Activated CD4-positive, alpha-beta T cell treated with anti-CD3 and anti-CD28 coated beads for 48 hours (primary cell): ENCODE results near the gene MELTF.
"Not testable (repeated sequence)": the region's sequence is repeated elsewhere in the genome, so short reads cannot be mapped to it uniquely, and the experiment has no call there.

ENCODE experiments used
- DNase-seq: peaks from one replicate; pipeline ENCODE4 v3.0.0-alpha.2; 2020

MELTF gene

DNA sequence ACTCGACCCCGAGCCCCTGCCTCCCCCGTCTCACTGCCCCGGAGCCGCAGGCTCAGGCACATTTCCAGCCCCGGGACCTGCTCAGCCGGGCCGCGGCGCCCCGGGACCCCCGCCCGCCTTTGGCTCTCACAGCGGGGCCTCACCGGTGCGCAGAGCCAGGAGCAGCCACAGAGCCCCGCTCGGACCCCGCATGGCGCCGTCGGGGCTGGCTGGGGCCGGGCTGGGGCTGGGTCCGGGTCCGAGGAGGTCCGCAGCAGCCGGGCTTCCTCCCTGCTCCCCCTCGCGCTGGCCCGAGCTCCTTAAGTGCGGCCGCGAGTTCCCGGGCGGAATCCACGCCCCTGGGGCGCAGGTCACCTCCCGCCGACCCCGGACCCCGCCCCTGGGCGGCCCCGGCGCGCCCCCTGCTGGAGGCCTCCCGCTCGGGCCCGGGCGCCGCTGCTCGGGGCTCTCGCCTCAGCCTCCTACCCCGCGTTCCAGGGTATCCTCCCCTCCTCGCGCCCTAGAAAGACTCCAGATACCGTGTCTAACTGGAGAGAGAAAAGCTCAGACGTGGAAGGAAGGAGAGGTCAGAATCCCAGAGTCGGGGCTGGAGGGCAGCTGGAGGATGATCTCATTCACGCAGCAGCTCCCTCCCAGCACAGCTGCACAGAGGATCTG is at the start of gene MELTF:
MELTF (minus strand) TSS at position 307 of the 657 bp plus-strand sequence; CDS start at position 192, 115 bp downstream.
- peak; percentile 80 for DNase-seq

DNA sequence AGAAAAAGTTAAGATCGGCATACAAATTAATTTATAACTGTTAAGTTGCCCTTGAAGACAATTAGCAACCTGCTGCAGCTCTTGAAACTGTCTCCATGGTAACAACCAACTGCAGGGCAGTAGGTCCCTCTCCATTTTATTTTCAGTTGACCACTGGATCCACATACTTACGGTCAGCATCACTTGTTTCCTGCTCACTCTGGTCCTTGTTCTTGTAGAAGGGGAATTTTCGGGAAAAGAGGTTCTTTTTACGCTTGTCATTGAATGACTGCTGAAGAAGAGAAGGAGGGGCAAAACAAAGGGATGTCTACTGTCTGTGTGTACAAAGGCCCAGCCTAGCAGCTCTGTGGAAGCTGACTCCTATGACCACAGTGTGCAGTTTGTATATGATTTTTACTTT is 46.8 kb upstream of the MELTF start:
- no peak for DNase-seq

DNA sequence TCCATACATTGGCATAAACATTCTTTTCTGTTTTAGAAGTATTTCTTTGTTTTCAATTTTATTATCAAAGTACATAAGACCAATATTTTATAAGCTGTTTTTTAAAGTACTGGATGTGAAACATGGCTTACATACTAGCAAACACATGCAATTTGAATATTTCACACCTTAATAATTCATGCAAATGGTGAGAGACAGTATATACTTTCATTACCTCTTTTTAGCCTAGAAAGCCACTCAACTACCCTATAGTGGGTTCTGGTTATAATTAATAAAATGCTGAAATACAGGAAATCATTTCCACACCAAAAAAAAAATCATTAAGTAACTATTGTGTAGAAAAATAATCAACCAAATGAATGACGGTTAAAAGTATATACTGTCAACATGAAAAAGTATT is 38.5 kb upstream of the MELTF start:
- no peak for DNase-seq

DNA sequence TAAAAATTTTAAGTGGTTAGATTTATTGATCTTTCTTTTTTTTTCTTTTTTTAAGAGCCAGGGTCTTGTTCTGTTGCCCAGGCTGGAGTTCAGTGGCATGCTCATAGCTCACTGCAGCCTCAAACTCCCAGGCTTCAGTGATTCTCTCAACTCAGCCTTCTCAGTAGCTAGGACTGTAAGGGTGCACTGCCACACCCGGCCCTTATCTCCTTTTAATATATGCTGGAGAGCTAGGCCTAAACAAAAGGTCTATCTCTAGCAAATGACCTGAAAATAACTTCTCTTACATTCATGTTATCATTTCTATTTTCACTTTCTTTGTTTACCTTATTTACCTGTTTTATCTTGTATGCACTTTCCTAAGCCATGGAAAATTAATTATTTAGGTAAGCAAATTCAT is 35.2 kb upstream of the MELTF start:
- no peak for DNase-seq

DNA sequence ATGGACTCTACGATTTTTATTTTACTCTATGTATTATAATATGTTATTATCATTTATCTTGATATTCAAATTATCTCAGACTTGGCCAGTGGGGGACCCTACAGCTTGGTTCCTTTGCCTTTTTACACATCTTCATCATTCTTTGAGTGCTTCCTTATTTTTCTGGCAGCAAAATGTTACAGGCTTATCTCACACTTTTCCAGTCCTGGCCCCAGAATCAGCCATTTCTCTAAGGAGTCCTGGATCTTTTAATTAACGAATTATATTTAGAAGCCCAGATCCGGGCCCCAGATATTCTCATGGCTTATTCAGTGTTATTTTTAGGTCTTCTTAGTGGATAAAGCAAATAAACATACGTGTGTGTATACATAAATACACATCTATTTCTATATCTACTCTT is 32.8 kb upstream of the MELTF start:
- DNase-seq = no peak

DNA sequence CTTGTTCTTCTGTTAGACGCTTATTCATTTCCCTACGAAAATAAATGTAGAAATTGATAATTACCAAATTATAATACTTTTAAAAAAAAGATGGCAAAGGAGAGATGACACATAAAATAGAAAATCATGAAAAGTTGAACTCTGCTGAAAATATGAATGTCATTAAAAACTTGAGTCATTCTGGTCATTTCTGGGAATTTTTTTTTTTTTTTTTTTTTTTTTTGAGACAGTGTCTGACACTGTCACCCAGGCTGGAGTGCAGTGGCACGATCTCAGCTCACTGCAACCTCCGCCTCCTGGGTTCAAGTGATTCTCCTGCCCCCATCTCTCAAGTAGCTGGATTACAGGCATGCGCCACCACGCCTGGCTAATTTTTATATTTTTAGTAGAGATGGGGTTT is 22.0 kb upstream of the MELTF start:
- not testable (repeated sequence) for DNase-seq

DNA sequence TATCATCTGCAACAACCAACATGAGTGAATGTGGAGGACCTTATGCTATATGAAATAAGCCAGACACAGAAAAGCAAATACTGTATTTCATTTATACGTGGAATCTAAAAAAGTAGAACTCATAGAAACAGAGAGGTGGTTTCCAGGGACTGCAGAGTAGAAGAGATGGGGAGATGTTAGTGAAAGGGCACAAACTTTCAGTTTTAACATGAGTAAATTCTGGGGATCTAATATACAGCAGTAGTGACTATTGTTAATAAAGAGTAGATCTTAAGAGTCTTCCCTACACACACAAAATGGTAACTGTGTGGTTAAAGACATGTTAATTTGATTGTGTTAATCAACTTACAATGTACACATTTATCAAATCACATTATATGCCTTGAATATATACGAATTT is 20.9 kb upstream of the MELTF start:
- no peak for DNase-seq

DNA sequence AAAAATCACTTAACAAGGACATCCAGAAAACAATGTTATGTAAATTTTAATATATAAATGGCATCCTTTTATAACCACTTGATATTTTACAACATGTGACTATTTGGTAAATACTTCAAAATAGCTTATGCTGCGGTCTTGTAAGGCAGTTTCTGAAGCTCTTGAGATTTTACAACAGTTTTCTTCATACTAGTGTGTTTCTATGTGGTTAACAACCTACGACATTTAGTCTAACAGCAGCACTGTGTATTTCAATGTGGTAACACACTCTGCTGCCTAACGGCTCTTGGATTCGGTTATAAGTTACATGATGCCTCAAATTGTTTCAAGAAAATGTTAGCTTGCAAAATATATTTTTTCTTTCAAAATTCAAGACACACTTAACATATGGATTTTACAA is 12.9 kb upstream of the MELTF start:
- no peak for DNase-seq

DNA sequence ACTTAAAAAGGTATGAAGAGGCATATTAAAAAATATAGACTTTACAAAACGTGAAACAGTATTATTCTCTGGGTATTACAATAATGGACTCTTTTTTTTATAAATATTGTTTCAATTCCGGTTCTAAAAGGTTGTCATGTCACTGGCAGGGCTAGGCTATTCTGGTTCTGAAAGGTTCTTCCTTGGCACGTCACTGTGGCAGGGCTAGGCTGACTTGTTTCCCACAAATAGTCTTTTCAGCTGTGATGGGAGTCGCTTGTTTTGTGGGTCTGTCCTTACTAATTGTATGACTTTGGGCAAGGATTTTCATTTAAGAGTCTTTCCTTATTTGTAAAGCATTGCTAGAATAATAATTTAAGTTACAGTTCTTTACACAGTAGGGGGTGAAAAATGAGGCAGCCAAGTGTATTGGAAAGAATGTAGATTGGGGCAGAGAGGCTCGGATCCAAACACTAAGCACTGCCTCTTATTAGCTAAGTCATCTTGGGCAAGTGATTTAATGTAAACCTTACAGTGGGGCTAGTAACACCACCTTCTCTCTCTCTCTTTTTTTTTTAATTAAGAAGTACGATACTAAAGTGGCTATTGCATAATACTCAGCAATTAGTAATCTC is 12.4 kb upstream of the MELTF start:
- DNase-seq = no peak

DNA sequence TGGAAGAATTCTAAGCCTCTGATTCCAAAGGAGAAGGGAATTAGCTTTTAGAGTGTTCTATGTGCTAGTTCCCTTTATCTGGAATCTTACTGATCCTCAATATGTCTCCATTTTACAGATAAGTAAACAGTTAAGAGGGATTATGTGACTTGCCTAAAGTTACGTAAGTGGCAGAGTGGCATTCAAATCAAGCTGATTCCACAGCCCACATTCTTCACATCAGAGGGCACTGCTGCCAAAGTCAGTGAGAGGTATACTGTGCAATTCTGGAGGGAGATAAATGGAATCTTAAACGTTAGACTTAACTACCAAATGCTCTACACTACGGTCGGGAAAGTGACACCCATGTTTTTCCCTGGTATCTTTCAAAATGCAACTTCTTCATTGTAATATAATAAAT is 11.0 kb upstream of the MELTF start:
- no peak for DNase-seq

DNA sequence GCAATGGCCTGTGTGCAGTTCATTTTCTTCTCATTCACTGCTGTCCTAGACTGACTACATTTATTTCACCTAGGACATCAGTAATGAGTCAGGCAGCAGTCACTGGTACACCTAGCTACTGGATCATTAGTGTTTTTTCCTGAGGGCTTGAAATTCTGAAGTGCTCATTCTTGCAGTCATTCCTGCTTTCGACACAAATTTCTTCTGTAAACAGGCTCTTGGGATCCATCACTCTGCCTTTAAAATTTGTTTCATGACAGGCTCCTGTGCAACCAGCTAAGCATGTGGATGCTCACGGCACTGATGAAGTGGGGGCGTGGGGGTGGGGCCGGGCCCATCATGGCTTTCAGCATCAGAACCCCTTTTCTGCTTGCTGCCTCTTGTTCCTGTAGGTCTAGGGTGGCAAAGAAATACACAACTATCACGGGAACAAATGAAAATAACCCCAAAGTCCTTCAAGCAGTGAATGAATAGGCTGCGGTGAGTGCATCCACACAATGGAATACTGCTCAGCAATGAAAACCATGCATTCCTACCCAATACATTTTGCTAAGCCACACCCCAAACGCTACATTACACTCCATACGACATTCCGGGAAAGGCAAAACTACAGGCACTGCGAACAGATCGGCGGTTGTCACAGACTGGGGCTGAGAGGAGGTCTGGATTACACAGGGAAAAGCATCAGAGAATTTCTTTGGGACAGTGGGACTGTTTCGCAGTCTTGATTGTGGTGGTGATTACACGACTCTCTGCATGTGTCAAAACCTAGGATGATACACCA is 9.3 kb upstream of the MELTF start:
- DNase-seq = no peak

DNA sequence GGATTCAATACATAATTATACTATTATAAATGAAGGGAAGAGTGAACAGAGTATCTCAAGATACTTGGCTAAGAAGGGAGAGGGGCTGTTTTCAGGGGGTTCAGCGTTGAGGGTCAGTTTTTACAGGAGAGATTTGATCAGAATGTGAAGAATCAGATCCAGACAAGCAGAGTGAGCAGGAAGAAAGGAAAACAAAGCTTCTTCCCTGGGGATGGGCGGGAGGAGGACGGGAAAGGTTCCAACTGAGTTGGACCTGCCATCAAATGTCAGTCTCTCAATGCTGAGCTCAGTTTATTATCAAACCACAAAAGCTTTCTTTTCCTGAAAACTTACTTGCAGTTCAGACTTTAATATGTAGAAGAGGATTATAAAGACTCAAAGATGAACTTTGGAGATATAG is 6.0 kb upstream of the MELTF start:
- no peak for DNase-seq

DNA sequence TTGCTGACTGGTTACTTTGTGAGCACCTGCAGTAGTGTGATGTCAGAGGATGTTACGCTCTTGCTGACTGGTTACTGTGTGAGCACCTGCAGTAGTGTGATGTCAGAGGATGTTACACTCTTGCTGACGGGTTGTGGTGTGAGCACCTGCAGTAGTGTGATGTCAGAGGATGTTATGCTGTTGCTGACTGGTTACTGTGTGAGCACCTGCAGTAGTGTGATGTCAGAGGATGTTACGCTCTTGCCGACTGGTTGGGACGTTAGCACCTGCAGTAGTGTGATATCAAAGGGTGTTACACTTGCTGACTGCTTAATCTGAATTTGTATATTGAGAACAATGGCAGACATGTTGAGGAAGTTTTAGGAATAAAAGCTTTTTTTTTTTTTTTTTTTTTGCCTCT is 5.2 kb upstream of the MELTF start:
- not testable (repeated sequence) for DNase-seq

DNA sequence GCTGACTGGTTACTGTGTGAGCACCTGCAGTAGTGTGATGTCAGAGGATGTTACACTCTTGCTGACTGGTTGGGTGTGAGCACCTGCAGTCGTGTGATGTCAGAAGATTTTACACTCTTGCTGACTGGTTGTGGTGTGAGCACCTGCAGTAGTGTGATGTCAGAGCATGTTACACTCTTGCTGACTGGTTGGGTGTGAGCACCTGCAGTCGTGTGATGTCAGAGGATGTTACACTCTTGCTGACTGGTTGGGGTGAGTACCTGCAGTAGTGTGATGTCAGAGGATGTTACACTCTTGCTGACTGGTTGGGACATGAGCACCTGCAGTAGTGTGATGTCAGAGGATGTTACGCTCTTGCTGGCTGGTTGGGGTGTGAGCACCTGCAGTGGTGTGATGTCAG is 4.1 kb upstream of the MELTF start:
- not testable (repeated sequence) for DNase-seq

DNA sequence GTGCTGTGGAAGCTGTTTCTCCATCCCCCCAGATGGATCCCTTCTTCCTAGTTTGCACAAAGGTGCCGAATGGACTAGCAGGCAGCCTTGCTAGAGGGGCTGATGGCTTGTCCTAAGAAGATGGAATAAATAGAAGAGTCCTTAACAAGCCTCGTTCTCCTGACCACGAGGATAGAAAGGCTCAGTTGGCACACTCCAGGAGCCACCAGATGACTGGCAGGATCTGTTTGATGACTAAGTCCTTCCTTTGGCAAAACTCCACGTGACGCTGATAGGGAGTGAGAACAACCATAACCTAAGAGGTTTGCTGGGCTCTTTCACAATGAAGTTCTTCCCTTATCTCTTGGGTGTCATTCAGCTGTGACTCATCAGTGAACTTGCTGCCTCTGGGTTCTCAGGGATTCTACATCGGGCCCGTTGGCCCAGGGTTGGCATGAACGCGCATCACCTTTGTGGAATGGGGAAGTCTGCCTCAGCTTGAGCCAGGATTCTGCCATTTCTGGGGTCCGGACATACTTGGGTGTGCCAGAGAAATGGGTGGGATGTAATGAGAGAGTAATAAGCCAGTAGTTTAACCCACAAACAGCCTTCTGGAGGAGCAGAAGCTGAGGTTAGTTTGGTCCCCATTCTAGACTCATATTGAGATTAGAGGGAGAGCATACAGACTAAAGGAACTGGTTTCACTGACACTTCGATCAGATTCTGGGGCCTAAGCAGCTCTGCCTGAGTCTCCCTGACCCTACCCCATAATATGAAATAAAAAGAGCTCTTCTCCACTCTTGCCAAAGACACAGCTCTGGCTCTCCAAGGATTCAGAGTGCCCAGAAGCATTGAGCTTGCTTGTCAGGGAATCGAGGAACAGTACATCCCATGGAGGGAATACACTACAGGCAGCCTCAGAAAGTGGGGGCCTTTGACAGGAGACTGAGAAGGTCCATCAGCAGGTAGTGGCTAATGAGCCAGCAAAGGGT is 2.0 kb upstream of the MELTF start:
- DNase-seq = peak; percentile 68

DNA sequence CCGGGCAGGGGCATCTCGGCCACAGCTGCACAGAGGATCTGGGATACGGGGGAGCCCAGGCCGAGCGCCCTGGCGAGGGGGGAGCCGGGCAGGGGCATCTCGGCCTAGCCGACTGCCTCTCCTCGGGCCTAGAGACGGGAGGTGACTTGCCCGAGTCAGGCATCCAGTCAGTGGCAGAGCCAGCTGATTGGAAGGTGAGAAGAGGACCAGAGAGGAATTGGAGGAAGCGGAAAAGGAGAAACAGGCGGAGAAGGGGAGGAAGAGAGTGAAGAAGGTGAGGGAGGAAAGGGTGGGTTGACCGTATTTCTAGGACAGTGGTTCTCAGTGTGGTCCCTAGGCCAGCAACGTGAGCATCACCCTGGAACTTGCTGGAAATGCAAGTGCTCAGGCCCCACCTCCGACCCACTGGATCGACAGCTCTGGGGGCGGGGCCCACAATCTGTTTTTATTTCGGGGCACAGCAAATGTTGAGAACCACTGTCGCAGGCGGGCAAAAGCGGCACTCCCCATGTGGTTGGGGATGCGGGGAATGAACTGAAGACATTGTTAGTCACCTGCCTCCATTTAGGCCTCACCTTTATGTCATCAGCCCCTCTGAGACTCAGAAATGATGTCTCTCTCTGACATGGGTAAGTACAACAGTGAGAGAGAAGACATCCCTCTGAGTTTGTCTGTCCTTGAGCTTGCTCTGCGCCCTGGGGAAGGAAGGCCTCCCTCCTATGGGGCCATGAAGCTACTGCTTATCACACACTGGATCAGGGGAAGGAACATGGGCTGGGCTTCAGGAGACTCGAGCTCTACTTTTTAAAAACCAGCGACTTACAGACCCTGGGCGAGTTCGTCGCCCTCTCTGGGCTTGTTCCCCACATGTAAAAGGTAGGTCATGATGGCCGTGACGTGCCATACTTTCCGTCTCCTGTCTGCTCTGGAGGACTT is 1.0 kb upstream of the MELTF start:
- no peak for DNase-seq

DNA sequence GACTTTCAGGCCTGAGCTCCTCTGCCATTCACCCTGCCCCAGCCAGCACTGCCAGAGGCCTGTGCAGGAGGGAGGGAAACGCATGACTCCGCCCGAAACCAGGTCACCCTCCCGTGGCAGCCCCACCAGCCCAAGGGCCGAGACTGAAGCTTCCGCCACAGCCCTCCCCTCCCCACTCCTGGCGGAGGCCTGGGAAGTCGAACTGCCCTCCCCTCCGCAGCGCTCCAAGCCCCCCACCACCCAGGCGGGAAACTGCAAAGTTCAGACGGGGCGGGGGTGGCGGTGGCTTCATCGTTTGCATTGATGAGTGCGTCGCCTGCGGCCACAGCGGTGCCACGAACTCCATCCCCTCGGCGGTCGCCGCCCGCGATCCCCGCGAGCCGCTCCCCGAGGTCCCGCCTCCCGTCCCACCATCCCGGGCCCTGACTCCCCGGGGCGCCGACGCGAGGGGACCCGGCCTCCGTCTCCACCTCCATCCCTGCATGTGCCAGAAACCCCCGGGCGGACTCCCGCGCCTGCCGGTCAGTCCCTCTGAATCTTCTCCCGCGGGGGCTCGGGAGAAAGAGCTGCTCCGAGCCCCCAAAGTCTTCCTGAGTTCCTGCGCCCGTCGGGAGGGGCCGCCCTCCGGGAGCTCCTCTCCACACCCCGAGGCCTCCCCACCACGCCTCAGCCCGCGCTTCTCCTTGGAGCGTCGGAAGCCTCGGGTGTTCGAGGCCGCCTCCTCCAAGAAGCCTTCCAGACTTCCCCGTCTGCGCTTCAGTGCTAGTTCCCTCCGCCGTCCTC is 698 bp downstream of the MELTF start:
- peak; percentile 43 for DNase-seq

DNA sequence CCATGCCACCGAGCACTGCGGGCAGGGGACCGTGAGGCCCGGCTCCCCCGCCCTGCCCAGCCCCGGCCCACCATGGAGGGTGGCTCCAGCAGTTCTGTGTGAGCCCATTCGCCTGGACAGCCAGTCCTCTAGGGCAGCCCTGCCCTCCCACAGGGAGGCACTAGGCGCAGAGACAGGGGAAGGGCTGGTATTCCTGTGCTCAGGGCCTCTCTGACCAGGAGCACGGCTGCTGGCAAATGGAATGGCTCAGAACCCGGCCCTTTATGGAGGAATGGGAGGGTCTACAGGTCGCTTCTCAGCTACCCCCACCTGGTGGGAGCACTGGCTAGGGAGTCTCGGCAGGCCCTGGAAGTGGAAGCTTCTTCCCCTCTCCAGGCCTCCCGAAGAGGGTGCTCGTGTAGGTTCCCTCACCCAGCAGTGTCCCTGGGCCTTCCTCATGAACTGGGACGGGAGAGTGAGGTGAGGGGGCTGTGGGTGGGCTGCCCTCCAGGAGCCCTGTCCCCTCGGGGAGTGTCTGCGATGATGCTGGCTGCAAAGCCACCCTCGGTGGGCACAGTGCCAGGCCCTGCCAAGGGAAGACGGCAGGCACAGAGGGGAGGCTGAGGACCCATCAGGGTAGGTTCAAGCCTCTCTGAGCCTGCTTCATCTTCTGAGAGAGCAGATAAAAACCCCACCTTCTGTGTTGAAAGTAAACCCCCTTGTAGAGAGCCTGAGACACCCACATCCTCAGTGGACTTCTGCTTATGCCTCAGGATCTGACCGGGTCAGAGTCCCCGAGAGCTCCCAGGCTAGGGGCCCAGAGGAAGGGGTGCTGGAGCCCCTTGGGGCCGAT is 1.5 kb downstream of the MELTF start:
- no peak for DNase-seq

DNA sequence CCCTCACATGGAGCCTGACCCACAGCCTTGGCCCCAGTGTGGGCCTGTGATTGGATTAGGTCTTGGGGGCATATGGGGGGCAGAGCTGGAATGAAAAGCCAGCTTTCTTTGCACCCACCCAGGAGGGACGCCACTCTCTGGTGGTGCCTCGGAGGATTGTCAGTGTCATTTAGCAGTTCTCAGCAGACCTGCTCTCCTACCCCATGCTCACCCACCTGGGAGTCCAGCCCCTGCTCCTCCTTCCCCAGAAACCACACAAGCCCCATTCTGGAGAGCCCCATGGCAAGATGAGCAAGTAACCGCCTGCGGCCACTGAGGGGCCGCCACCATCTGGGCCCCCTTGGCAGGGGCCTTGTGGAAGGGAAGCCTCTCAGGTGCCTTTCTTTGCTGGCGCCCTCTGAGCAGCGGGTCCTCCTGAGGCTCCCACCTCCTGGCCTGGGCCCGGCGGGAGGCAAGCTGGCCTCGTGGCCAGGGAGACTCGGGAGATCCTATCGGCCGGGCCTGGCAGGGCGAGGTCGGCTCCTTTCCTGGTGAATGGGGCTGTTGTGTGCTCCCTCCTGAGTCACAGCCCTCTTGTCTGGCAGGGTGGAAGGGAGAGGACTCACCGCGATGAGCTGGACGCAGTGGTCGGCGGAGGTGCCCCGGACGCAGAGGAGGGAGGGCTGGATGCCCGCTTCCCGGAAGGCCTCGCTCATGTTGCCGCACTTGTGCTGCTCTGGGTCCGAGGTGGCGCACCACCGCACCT is 2.3 kb downstream of the MELTF start:
- DNase-seq = no peak
